Hippocampal formation (tissue), 2 donors: ENCODE measurements around the gene LY6G6F.

Experiments used
- DNase-seq, 2 donors: peaks; one replicate each; lab custom pipeline; 2025; lab: John Stamatoyannopoulos, UW

Gene LY6G6F

DNA sequence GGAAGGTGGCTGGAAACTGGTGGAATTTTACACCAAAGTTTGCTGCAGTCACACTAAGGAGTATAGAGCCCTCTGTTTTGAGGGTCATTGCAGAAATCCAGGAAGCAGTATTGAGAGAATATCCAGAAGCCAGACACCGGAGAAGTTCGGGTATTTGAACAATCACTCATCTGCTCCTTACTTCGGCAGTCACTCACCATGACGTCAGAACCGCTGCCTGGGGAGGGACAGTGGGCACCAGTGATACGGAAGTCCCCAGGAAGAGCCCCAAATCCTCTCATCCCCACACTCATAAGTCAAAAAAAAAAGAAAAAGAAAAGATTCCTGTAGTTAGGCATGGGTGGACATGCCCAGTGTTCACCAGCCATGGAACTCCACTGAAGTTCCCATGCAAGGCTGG, 29.8 kb upstream of the LY6G6F start:
- DNase-seq: no peak

DNA sequence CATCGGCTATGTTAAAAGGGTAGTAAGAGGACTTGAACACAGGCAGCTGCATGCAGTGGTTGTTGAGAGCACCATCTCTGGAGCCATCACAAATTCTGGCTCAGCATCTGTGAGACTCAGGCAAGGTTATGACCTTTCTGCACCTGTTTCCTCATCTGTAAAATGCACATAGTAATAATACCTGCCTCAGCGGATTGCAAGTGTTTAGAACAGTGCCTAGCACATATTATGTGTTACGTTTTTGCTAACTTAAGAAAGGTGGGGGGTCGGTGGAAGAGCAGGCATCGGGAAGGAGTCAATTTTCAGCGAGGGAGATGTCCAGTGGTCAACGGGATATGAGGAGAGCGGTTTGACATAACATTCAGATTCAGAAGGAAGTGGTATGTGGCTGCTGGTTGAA, 28.7 kb upstream of the LY6G6F start:
- DNase-seq: no peak

DNA sequence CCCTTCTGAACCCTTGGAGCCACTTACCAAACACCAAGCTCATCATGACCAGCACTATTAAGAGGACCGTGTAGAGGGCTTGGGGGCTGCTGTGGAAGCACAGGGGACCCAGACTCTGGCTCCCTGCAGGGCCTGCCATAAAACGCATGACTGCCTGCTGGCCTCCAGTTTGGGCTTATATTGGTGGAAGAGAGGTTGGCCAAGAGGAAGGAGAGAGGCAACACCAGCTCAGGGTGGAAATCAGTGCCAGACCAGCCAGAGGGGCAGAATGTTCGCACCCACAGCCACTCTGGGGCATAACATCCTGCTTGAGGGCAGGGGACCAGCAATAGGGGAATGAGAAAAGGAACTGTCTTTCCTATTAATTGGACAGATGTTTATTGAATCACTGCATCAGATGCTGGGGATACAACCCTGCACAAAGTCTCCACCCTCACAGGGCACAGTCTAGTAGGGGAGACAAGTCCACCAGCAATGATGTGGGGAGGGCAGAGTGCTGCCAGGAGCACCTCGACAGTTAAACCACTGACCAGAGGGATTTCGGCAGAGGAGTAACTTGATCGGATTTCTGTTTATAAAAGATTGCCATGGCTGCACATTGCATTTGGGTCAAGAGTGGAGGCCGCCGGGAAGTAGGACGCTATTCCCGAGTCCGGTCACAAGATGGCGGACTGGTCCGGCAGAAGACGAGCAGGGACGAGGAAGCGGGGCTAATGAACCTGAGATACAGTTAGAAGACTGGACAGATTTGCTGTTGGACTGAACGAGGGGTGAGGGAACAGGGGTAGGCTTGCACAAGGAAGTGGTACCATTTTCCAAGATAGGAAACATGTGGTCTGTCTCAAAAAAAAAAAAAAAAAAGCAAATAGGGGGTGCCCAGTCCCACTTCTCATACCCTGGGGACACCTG, 26.2 kb upstream of the LY6G6F start, which contains the start of gene LY6G5C:
TSS of gene LY6G5C (minus strand) at position 842 of the 909 bp plus-strand sequence. CDS start at position 148, 694 bp downstream.
- DNase-seq: peak; percentile 63 to 83

DNA sequence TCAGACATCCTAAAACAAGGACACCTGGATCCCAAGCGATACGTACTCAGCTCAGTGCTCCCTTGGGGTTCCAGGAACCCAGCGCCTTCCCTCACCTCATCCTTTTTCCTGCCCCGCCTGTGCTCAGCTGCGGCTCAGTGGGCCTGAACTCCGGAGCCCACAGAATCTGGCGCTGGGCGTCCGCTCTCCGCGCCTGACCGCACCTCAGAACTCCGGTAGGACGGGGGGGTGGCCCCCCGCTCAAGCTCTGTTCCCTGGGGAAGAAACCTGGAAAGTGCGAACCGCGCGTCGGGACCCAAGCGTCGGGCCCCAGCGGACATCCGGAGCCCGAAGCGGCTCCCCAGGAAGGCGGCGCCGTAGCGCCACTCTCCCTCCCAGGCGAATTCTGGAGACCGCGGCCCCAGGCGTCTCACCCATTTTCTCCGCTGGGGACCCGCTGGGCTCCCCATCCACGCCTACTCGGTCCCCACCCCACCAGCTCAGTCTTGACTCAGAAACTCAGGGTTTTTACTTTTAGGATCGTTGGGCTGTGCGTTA, 25.5 kb upstream of the LY6G6F start:
- peak in 1 of 2 donors; percentile 23 for DNase-seq

DNA sequence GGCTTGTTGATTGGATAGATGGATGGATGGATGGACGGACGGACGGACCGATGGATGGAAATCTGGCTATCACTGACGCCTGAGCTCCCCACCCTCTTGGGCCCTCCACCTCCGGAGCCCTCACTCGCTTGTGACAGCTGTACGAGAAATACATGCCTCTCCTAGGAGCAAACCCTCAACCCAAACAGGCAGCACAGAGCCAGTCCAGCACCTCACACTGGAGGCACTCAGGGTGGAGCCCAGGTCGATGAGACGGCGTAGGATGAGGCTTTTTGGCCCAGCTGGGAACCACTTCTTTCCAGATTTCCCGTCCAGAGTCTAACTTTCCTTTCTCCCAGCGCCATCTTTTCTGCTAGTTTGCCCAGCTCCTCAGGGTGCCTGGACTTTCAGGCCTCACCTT, 23.1 kb upstream of the LY6G6F start:
- DNase-seq: no peak

DNA sequence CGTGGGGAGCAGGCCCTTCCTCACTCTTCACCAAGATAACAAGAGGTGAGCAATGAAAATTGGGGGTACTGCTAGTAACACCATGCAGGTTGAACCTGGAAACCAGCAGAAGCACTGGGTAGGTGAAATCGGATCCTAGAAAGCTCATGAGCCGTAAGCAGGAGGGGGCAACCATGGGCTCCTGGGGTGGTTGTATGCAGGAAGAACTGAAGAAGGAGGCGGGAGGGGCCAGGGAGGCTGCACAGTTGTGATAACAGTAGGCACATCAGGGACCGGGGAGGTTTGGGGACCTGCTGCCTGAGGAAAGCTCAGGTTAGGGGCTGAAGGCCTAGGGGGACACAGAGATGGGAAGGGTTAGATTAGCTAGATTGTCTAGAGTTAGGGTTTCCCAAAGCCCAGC, 20.2 kb upstream of the LY6G6F start:
- DNase-seq: no peak

DNA sequence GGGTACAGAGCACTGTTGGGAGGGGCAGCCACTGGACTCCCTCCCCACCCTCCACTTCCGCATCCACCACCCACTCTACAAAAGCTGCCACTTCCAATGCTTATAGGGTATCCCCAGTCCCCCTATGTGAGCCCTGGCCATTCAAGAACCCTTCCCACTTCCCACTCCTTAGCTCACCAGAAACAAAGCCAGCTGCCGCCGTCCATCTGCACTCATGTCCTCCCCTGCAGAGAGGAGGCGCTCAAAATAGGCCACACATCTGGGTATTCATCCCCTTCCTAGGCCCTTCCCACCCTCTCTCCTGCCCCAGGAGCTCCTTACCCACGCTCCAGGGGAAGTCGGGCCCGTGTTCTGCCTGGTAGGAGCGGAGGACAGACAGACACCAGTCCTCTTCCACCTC, 19.3 kb upstream of the LY6G6F start:
- no peak for DNase-seq

DNA sequence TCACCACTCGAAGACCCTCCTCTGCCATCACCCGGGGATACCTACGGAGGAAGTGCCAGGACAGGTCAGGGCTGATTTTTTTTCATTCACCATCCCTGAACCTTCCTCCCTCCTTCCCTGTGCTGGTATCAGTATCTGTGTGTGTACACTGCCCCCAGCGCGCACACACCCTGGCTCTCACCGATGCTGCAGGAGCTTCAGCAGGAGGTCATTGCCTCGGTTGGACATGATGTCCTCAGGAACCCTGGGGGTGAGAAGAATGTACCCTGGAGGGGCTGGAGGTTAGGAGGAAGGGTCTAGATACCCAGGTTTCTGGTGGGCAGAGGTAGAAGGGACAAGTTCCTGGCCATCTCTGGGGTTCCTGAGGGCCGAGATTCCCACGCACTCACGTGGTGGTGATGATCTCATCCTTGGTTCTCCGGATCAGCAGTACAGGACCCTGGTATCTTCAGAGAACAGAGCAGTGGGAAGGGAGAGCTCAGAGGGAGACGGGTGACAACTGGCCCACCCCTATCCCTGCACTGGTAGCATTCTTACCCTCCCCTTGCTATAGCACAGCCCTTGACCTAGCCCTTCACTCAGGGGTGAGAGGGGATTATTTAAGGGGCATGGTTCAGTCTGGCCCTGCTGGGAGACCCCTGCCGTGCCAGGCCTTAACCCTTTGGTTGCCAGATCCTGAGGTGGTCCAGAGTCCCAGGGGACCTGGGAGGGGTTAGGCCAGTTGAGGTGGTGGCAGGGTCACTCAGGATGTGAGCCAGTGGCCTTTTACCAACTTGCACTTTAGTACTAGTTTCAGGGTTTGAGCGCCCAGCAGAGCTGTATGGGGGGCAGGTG, 18.6 kb upstream of the LY6G6F start:
- DNase-seq: no peak

DNA sequence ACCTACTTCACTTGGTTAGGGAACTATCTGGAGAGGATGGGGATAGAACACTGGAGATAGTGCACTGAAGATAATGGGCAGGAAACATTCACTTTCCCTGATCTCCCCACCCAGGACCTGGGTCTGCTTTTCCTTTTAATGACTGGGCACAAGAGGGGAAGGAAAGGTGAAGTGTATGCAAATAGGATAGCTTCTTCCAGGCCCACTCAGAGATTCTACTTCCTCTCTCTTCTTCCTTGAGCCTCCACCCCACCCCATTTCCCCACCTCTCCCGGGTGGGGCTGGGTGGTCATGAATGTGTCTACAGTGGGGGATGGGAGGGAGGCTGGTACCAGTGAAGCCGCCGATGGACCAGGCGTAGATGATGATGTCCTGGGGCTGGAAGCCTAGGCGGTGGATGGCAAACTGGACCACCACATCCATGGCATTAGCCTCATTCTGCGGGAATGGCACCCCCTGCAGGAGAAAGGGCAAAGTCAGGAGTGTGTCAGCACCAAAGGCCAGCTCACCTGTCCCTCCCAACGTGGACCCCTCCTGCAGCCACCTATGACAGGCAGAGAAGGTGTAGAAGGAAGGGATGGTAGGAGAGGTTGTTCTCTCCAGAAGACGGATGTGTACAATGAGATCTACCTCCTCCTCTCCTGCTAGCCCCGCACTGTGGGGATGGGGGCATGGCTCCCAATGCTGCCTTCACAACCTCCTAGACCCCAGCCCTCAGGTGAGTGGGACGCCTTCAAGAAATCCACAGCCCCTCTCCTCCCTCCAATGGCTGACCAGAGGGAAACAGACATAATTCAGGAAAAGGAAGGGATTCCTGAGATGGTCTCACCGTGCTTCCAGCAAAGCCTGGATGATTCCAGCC, 17.2 kb upstream of the LY6G6F start:
- DNase-seq: no peak

DNA sequence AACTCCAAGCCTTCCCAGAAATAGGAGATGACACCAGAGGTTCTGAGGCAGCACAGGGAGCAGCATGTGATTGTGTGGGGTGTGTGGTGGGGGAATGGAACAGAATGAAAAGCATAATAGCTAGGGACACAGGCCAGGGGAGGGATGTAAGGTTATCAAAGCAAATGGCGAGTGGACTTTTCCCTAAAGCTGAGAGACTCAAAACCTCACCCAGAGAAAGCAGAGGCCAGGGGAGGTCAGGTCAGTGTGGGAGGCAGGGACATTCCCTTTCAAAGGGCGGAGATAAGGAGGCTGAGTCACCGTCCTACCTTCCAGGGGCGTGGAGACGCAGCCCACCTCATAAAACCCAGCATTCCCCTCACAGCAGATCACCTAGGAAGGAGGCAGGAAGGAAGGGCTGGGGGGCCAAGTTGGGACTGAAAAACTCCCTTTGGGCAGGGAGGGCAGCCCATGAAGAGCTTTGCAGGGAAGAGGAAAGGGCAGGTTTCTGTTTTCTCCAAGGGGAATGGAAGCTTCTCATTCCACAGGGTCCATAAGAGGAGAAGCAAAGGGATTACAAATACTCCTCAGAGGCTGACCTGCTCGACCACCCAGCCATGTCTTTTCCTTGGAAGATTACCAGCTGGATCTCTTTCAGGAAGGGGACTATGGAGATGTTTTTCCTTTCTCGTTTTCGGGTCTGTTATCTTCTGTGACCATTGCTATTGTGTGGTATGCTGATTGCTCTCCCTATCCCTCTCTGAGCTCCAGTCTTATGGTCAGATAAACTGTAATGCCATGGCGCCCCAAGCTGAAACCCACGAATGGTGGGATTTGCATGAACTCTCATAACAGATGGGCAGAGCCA, 16.2 kb upstream of the LY6G6F start:
- no peak for DNase-seq

DNA sequence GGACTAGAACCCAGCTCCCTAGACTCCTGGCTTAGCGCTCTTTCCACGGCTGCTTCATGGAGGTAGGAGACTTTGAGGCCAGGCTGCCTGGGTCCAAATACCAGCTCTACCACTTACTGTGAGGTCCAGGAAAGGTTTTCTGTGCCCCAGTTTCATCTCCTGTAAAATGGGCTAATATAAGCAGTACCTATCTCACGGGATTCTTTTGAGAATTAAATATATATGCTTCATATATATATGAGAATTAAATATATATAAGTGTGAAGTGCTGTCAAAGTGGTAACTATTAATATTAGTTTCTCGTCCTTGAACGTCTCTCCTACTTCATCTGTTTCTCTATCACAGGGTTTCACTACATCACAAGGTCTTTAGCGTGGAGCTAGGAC, 15.6 kb upstream of the LY6G6F start:
- no peak for DNase-seq

DNA sequence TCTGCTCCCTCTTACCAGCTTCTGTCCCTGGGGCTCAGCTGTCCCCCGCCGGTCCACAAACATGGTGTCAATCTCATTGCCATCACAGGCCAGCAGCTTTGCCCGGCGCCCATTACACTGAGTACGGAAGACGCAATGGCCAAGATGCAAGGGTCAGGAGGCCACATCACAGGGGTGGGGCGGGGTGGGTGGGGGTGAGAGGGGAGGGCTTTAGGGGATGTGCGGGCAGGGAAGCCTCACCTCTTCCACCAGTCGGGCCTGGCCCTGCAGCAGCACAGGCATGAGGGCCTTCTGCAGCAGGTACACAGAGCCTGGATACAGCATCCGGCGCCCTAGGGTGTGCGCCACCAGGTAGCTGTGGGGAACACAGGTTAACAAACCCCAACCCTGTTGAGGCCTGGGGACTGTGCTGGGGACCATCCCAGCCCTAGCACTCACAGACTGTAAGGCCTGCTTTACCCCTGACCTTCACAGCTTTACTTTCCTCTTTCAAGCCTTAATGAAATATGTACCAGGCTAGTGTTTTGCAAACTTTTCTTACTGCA, 15.0 kb upstream of the LY6G6F start:
- DNase-seq: no peak

DNA sequence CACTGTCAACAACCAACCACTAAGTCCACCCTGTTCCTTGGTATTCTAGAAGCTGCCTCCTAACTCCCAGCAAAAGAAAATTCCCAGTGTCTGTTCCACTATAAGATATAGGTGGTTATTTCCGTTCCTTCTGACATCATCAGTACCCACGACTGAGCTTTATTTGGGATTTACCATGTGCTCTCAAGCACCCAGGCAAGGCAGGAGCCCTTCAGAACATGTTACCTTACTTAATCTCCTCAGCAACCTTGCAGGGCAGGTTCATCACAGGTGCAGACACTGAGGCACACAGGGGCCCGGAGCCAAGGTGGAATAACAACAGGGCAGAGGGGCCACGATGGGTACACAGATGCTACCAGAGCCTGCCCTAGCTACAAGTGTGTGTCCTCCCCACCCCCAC, 14.3 kb upstream of the LY6G6F start:
- DNase-seq: no peak

DNA sequence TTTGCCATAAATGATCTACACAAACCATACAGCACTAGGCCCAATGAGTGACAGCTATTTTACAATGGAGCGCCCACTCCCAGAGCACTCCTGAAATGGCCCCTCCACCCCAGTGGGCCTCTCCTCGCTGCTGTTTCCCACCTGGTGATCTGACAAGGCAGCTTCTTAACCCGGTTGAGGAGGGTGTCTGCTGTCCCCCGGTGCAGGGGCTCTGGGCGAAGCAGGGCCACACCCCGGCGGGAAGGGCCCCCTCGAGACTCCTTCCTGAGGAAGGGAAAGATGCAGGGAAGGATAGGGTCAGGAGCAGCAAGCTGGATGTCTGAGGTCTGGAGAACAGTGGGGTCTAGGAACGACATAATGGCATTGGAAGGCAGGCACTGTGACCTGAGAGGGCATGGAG, 13.8 kb upstream of the LY6G6F start:
- no peak for DNase-seq

DNA sequence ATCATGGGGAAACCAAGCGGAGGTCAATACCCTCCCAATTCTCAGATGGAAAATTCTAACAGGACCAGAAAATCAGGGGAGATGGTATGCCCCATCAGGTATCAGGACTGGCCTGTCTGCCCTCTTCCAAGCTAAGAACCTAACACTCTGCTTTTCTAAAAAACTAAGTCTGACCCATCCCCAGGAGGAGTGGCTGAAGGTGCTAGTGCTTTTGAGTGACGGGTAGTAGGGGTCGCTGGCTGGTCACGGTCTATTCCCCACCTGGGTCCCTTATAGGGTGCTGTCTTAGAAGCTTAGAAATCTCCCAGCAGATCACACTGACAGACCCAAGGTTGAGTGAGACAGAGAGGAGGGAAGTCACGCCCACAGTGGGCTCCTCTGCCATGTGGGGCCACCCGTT, 13.1 kb upstream of the LY6G6F start:
- DNase-seq: no peak

DNA sequence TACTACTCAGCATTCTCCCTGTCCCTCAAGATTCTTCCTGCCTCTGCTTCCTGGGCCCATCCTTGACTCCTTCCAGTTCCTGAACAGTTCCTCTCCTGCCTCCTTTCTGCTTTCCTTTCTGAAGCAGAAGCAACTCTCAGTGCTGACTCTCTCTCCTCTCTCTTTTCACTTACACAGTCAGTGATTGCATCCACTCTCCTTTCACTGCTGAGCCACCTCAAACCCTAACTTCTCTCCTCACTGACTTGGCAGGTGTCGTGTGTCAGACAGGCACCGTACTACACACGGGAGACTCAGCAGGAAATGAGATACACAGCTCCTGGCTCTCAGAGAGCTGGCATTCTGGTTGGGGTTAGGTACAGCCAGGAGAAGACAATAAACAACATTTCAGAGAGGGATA, 9.1 kb upstream of the LY6G6F start:
- no peak for DNase-seq

DNA sequence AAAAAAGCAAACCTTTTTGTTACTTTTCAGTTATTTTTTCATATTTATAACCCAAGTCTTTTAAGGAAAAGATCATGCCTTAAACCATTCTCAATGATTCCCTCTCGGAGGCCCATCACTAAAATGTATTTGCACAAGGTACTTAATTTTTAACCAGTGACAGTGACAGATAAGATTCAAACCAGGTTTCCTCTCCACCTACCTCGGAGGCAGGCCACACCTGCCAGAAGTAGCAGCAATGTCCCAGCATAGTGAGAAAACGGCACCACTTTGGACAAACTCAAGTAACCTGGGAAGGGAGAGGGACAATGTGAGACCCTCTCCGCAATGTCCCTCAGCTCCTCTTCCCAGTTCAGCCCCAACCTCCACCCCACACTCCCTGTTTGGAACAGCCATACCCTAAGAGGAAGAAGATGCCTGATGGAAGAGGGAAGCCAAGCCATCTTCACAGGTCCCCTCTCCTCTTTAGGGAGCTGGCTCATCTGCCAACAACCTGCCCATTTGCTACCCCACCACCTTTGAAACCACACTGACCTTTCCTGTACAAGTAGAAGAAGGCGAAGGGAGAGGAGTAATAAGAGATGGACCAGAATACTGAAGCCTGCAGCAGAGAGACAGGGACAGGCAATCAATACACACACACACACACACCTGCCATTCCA, 5.8 kb upstream of the LY6G6F start:
- no peak for DNase-seq

DNA sequence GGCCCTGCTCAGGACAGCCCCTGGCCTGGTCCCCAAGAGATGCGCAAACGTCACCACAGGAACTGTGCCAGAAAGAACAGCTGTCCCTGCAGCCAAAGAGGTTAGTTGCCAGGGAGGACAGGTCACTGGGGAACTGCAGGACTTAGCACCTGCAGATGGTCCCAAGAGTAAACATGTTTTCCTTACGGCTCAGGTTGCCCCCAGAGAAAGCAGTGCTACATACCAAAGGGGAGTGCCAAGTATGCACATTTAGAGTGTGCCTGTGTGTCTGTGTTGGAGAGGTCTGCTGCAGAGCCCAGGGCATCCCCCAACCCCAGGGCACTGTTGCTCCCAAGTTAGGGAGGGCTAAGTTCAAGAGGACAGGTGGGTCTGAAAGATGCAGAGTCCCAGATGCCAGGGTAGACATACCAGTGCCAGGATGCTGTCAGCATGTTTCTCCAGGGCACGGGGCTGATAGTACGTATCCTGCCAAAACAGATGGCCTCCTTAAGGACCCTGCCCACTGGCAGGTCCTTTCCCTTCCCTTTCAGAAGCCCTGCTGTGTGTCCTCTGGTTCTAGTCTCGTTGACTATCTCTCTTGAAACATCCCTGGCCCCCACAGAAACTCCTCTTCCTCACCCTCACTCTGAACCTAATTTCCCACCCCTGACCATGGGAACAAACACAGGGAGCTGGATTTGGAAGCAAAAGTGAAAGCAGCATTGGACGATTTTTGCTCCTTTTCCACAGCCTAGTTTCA, 4.8 kb upstream of the LY6G6F start:
- no peak for DNase-seq

DNA sequence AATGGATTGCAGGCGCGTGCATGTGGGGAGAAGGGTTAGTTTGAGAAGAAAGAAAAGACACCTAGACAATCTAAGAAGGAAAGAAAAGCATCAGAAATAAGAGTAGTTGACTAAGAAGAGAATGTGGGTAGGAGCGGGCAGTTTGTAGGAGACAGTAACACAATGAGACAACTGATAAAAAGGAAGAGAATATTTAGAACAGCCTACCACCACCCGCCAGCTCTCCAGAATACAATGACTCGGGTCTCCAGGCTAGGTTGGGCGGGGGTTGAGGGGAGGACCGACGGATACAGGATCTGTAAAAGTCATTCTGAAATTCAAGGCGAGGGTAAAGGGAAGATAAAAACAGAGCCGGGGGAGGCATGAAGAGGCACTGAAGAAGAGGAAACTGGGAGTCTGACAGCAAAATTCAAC, 4.3 kb upstream of the LY6G6F start:
- DNase-seq: no peak
